ENCODE data around the gene CA5B.
"Not testable (repeated sequence)": the region's sequence is repeated elsewhere in the genome, so short reads cannot be mapped to it uniquely, and the experiment has no call there.

Gene CA5B

DNA sequence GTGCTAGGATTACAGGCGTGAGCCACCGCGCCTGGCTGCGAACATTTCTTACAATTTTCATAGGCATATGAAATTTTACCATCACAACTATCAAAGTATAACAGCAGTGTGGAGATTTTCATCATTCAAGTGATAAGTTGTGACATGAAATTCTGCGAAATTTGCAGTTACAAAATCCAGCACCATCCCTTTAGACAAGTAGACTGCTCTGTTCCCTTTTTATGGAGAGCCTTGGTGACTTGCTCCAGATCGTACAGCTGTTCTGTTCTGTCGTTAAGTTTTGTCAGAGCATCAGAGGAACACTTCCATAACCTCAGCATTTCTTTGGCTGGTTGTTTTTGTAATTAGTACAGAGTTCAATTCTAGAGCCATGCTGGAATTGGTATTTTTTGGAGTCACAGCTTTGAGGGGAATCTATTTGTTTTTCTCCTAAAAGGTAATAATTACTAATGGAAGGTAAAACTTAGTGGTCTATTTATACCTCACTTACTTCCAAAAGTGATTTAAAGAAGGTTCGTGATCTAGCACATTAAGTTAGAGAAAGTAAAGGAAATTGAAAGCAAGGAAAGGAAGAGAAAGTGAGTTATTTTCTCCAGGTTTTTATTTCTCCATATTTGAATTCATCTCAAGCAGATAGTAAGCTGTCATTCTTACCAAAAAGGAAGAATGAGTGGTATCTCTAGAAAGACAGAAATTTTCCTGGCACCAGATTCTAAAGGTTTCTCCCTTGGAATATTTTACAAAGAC, 74.3 kb downstream of the CA5B start:
- FAIRE-seq (no peak), DNase-seq (ENCODE audit: insufficient read length, low spot score) (no peak)

DNA sequence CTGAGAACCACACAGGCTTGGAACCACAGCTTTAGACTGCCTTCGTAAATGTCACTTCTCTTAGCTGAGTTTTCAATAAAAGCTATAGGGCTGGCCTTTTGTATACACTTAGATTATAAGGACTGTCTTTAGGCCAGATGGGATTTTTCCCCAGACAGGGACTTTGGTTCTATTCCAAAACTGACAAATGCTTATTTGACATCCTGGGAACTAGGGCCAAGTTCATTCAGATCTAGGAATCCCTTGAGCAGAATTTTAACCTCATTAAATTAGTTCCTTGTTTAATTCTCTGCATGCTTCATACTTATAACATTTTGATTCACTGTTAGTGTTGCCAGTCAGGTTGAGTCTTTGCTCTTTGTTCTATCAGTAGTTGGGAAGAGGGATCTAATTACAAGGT, 75.3 kb downstream of the CA5B start:
- DNase-seq (ENCODE audit: insufficient read length, low spot score) = no peak
- FAIRE-seq = no peak

- DNase-seq (ENCODE audit: insufficient read length, low spot score) = no peak
- FAIRE-seq = no peak
These were observed 76.8 kb downstream of the CA5B start for GRCh38 chrX:15814771-15815365.

- DNase-seq (ENCODE audit: insufficient read length, low spot score) (no peak), FAIRE-seq (peak; percentile 91)
These were observed 77.8 kb downstream of the CA5B start for GRCh38 chrX:15815779-15816437.

- no peak for FAIRE-seq
- DNase-seq (ENCODE audit: insufficient read length, low spot score) = no peak
These were observed 78.4 kb downstream of the CA5B start for GRCh38 chrX:15816438-15816809.

DNA sequence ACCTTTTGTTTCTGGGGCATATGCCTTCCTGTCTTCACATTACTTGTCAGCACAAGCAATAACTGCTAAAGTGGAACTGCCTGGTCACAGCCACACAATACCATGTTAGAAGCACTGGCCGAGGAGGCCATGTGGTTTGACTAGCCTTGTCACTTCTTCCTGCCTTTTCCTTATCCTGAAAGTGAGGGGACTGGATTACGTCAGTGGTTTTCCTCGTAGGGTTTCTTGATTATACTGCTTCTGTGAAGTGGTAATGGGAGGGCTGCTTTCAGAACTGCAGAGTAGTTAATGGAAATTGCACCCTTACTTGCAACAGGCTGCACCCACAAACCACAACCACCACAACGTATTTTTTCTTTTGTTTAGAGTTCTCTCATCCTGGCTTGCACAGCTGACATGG, 78.8 kb downstream of the CA5B start:
- FAIRE-seq = peak; percentile 85
- no peak for DNase-seq (ENCODE audit: insufficient read length, low spot score)

- DNase-seq (ENCODE audit: insufficient read length, low spot score) (no peak), FAIRE-seq (no peak)
These were observed 82.3 kb downstream of the CA5B start for GRCh38 chrX:15820106-15821073.

DNA sequence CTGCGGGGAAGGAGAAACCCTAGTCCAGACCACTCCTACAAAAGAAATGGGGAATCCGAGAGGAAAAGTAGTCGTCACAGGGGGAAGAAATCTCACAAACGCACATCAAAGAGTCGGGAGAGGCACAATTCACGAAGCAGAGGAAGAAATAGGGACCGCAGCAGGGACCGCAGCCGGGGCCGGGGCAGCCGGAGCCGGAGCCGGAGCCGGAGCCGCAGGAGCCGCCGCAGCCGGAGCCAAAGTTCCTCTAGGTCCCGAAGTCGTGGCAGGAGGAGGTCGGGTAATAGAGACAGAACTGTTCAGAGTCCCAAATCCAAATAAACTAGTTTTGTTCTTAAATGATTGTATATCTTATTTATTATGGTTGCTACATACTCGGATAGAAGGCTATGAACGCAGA, 84.9 kb downstream of the CA5B start:
- FAIRE-seq (peak; percentile 72), DNase-seq (ENCODE audit: insufficient read length, low spot score) (no peak)

DNA sequence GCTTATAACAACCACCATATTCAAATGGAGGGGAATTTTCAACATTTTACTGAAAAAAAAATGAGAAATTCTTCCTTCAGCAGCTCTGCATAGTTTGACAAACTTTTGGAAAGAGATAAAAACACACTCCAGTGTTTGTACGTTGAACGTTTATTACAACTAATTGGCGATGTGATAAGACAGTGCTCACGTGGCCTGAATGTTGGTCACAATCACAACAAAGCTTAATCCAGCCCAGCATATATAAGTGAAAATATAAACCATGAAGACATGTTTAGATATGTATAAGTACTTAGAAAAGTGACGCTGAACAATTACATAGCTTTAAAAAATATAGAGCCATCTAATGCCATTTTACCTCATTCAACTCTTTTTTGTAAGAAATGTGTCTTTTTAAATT, 87.9 kb downstream of the CA5B start:
- FAIRE-seq = no peak

DNA sequence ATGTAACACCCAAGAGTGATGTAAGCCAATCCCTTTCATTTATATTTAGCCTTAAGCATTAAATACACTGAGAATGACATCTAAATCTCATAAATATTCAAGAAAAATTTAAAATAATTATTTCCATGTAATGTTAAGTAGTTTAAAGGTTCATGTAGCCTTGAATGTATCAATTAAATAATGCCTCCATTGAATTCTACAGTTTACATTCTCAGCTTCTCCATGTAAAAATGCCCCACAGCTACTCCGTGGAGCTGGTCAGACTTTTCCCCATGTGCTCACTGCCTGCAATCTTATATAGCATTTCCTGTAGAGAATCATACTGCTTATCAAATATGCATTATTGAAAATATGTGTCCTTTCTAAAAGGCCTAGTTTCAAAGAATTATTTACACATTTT, 91.1 kb downstream of the CA5B start:
- no peak for FAIRE-seq
- DNase-seq (ENCODE audit: insufficient read length, low spot score) = no peak

More for the DNA sequence above, 87.9 kb downstream of the CA5B start:
- DNase-seq (ENCODE audit: insufficient read length, low spot score) = no peak

DNA sequence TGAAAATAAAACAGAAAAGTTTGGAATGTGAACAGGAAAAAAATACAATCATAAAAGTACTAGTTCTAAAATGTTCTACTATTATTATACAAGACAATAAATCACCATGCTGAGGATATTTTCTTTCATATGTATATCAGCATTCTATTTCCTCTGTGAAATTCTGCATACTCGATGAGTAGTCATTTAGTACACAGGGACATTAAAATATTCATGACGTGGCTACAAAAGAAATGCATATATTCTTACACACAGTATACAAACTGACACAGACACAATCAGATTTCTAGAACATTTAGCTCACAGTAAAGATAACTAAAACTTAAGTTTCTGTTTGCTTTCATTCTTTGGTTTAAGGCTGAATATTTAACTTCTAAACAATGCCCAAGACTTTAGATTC, 93.3 kb downstream of the CA5B start:
- not testable (repeated sequence) for DNase-seq (ENCODE audit: insufficient read length, low spot score); FAIRE-seq

DNA sequence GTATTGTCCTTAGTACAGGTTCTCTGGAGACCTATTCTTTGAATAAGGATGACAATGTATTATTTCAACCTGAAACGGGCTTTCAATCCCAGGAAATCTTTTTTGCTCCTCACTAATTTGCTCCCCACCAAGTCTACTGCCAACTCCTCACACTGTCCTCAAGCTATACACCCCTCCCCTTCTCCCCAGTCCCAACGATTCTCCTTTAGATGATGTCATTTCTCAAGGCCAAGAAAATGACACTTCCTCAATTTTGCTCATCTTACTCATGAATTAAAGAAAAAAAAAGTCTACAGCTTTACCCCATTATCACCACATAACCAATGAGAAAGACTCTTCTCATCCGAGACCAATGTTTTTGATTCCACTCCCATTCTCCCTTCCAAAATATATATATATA, 96.0 kb downstream of the CA5B start:
- DNase-seq (ENCODE audit: insufficient read length, low spot score) (no peak), FAIRE-seq (no peak)

DNA sequence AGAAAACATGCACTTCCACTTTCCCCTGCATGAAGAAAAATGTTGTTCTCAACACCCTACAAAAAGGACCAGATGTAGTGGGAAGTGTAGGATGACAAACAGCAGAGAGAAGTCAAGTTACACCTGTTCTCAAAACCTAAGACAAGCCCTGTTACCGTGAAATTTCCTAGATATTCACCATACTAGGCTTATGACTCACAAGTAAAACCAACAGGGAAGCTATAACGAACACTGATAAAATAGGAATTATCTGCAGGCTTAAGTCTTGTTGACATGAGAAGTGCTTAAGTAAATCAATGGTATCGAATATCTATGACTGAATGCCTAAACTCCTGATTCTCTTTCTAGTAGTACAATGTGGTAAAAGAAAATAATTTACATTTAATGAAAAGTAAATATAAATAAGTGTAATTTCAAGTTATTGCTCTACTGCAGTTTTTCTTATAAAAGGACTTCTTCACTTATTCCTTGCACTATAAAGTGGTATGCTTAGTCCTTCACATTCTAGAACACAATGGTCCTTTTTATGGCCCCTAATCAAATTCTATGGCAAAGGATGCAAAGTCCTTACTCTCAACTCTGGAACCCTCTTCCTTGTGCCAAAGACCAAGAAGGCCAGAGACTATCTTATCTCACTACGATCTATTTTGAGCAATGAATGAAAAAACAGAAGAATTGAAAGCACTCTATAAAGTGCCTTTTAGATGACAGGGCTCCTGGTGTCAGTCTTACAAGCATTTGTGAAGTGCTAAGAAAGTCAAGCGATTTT, 96.9 kb downstream of the CA5B start:
- no peak for DNase-seq (ENCODE audit: insufficient read length, low spot score)
- no peak for FAIRE-seq
